ENCODE data around the gene THSD4.

DNA sequence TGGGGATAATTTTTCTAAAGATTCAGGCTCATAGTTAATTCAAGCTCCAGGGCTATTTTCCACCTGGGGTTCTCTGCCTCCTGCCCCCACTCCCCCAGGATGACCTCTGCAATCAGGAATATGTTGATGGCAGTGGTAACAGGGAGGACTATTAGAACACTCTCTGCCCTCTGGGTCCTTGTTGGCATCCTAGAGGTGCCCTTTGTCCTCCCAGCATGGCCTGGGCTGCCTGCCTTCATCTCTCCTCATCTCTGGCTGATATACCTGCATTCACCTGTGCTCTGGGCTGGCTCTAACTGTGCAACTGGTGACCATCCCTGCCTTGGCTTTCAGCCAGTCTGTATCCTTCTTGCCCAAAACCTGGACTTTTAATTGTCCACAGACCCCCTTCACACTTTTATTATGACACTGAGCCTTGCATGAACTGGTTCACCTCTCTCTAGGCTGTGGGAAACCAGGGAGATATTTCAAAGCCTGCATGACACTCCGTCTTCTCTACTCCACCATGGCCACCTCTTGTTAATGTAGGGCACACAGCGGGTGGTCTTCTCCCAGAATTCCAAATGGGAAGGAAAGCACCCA is 199.8 kb downstream of the THSD4 start:
- TF ChIP-seq, protein P1, sequence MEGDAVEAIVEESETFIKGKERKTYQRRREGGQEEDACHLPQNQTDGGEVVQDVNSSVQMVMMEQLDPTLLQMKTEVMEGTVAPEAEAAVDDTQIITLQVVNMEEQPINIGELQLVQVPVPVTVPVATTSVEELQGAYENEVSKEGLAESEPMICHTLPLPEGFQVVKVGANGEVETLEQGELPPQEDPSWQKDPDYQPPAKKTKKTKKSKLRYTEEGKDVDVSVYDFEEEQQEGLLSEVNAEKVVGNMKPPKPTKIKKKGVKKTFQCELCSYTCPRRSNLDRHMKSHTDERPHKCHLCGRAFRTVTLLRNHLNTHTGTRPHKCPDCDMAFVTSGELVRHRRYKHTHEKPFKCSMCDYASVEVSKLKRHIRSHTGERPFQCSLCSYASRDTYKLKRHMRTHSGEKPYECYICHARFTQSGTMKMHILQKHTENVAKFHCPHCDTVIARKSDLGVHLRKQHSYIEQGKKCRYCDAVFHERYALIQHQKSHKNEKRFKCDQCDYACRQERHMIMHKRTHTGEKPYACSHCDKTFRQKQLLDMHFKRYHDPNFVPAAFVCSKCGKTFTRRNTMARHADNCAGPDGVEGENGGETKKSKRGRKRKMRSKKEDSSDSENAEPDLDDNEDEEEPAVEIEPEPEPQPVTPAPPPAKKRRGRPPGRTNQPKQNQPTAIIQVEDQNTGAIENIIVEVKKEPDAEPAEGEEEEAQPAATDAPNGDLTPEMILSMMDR (IDR thresholded peaks at IDR 0.05) = no peak
- no peak for TF ChIP-seq POLR2AphosphoS5 (IDR thresholded peaks at IDR 0.05; ENCODE audit: low read depth, low read length)
- TF ChIP-seq, protein P2, sequence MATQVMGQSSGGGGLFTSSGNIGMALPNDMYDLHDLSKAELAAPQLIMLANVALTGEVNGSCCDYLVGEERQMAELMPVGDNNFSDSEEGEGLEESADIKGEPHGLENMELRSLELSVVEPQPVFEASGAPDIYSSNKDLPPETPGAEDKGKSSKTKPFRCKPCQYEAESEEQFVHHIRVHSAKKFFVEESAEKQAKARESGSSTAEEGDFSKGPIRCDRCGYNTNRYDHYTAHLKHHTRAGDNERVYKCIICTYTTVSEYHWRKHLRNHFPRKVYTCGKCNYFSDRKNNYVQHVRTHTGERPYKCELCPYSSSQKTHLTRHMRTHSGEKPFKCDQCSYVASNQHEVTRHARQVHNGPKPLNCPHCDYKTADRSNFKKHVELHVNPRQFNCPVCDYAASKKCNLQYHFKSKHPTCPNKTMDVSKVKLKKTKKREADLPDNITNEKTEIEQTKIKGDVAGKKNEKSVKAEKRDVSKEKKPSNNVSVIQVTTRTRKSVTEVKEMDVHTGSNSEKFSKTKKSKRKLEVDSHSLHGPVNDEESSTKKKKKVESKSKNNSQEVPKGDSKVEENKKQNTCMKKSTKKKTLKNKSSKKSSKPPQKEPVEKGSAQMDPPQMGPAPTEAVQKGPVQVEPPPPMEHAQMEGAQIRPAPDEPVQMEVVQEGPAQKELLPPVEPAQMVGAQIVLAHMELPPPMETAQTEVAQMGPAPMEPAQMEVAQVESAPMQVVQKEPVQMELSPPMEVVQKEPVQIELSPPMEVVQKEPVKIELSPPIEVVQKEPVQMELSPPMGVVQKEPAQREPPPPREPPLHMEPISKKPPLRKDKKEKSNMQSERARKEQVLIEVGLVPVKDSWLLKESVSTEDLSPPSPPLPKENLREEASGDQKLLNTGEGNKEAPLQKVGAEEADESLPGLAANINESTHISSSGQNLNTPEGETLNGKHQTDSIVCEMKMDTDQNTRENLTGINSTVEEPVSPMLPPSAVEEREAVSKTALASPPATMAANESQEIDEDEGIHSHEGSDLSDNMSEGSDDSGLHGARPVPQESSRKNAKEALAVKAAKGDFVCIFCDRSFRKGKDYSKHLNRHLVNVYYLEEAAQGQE (IDR thresholded peaks at IDR 0.05; ENCODE audit: insufficient read depth in 1 of 2, low read depth in 2 of 2, low read length in 1 of 2) = no peak
